HG02623 (cell line): ENCODE results near the gene GRN.
"Not testable (repeated sequence)": the region's sequence is repeated elsewhere in the genome, so short reads cannot be mapped to it uniquely, and the experiment has no call there.

ENCODE experiments used
- ATAC-seq: cut with Tn5 transposase; IDR thresholded peaks from one replicate; pipeline ENCODE4 v1.9.1; 2021; ENCODE audit warnings: moderate library complexity; ENCODE audit not compliant: unreplicated experiment

The GRN gene

GRCh38 chr17:44379887-44380286 lies 34.8 kb downstream of the GRN start:
- no peak for ATAC-seq

GRCh38 chr17:44380767-44381166 lies 35.7 kb downstream of the GRN start:
- ATAC-seq = no peak

- no peak for ATAC-seq
Measured at GRCh38 chr17:44381810-44382305, 36.8 kb downstream of the GRN start.

- no peak for ATAC-seq
Measured at GRCh38 chr17:44382917-44383316, 37.8 kb downstream of the GRN start.

GRCh38 chr17:44383363-44383762 lies 38.3 kb downstream of the GRN start:
- ATAC-seq = no peak

- ATAC-seq = no peak
Measured at GRCh38 chr17:44383861-44384260, 38.8 kb downstream of the GRN start.

GRCh38 chr17:44384281-44384822 lies 39.2 kb downstream of the GRN start:
- no peak for ATAC-seq

- no peak for ATAC-seq
Measured at GRCh38 chr17:44384823-44385286, 39.8 kb downstream of the GRN start.

- ATAC-seq = no peak
Measured at GRCh38 chr17:44385287-44386181, 40.4 kb downstream of the GRN start.

GRCh38 chr17:44386182-44386525 lies 41.1 kb downstream of the GRN start:
- no peak for ATAC-seq

- ATAC-seq = no peak
Measured at GRCh38 chr17:44387804-44388203, 42.7 kb downstream of the GRN start.

GRCh38 chr17:44389281-44389680 lies 44.2 kb downstream of the GRN start, which contains the start of gene ITGA2B:
ITGA2B (minus strand) TSS chr17:44389649; CDS start chr17:44389473, 176 bp downstream.
- no peak for ATAC-seq

GRCh38 chr17:44389723-44390202 lies 44.7 kb downstream of the GRN start:
- ATAC-seq = no peak

- no peak for ATAC-seq
Measured at GRCh38 chr17:44390250-44390870, 45.3 kb downstream of the GRN start.

- not testable (repeated sequence) for ATAC-seq
Measured at GRCh38 chr17:44394112-44394511, 49.0 kb downstream of the GRN start.

GRCh38 chr17:44394833-44395232 lies 49.7 kb downstream of the GRN start:
- ATAC-seq = no peak

- no peak for ATAC-seq
Measured at GRCh38 chr17:44396946-44397345, 51.8 kb downstream of the GRN start.

GRCh38 chr17:44397479-44398440 lies 52.7 kb downstream of the GRN start:
- ATAC-seq = no peak

GRCh38 chr17:44398692-44399691 lies 53.9 kb downstream of the GRN start:
- ATAC-seq = no peak
